Measurements from ENCODE around the gene RASAL2. TPM values are rescaled to one million over a fixed set of nuclear protein-coding genes. Genes with fewer than 3 reads are reported as not detected.

Gene RASAL2
- total RNA-seq = 26.7 TPM

- DNase-seq (ENCODE audit: low spot score) = peak; percentile 66
Measured at GRCh38 chr1:178093951-178094738, at the start of gene RASAL2. Gene RASAL2, plus strand, starts transcription at chr1:178094104. Its CDS starts 389 bp downstream, at chr1:178094493.

GRCh38 chr1:178046591-178047270 lies 47.2 kb upstream of the RASAL2 start:
- DNase-seq (ENCODE audit: low spot score) = no peak

GRCh38 chr1:178047403-178048093 lies 46.4 kb upstream of the RASAL2 start:
- DNase-seq (ENCODE audit: low spot score) = no peak

- no peak for DNase-seq (ENCODE audit: low spot score)
Measured at GRCh38 chr1:178048426-178048825, 45.5 kb upstream of the RASAL2 start.

GRCh38 chr1:178048883-178049282 lies 45.0 kb upstream of the RASAL2 start:
- DNase-seq (ENCODE audit: low spot score) = no peak

- DNase-seq (ENCODE audit: low spot score) = no peak
Measured at GRCh38 chr1:178050084-178050483, 43.8 kb upstream of the RASAL2 start.

GRCh38 chr1:178051071-178051470 lies 42.8 kb upstream of the RASAL2 start:
- no peak for DNase-seq (ENCODE audit: low spot score)

GRCh38 chr1:178052650-178053461 lies 41.0 kb upstream of the RASAL2 start:
- no peak for DNase-seq (ENCODE audit: low spot score)

GRCh38 chr1:178055093-178055492 lies 38.8 kb upstream of the RASAL2 start:
- DNase-seq (ENCODE audit: low spot score) = no peak

- DNase-seq (ENCODE audit: low spot score) = no peak
Measured at GRCh38 chr1:178055779-178056471, 38.0 kb upstream of the RASAL2 start.

GRCh38 chr1:178057141-178057765 lies 36.7 kb upstream of the RASAL2 start:
- DNase-seq (ENCODE audit: low spot score) = no peak

- DNase-seq (ENCODE audit: low spot score) = peak; percentile 43
Measured at GRCh38 chr1:178057912-178058534, 35.9 kb upstream of the RASAL2 start.

- no peak for DNase-seq (ENCODE audit: low spot score)
Measured at GRCh38 chr1:178060789-178061556, 32.9 kb upstream of the RASAL2 start.

- no peak for DNase-seq (ENCODE audit: low spot score)
Measured at GRCh38 chr1:178061620-178062019, 32.3 kb upstream of the RASAL2 start.

GRCh38 chr1:178064191-178064821 lies 29.6 kb upstream of the RASAL2 start:
- DNase-seq (ENCODE audit: low spot score) = no peak

GRCh38 chr1:178065250-178065649 lies 28.7 kb upstream of the RASAL2 start:
- no peak for DNase-seq (ENCODE audit: low spot score)

- DNase-seq (ENCODE audit: low spot score) = no peak
Measured at GRCh38 chr1:178066296-178066907, 27.5 kb upstream of the RASAL2 start.

GRCh38 chr1:178066908-178067614 lies 26.8 kb upstream of the RASAL2 start:
- DNase-seq (ENCODE audit: low spot score) = no peak
